HepG2 (cell line): ENCODE data around the gene ADGRG1. TPM values are rescaled to one million over a fixed set of nuclear protein-coding genes. Genes with fewer than 3 reads are reported as not detected.

Source experiments
- ATAC-seq: fragments of 200-7000 bp; cut with Tn5 transposase; 3 replicates; pipeline ENCODE4 v1.9.1; 2020; ENCODE audit warnings: mild to moderate bottlenecking, moderate library complexity
- BruUV-seq: library from RNA; stranded (reverse); fragments of 400-500 nt; replicated peaks from 2 replicates; lab custom pipeline; 2021; lab: Mats Ljungman, UMichigan
- CTCF ChIA-PET: fragments of 300-600 bp; formaldehyde crosslinking; extraction: SDS; loops from one replicate; lab custom pipeline; 2021; ENCODE audit warnings: low total read pairs, inconsistent platforms, low intra/inter-chr PET ratio; lab: Yijun Ruan, JAX
- POLR2A ChIA-PET: fragments of 350-600 bp; sonication (Branson Sonifier 250); formaldehyde crosslinking; loops from one replicate; lab custom pipeline; 2020; ENCODE audit warnings: antibody characterized with exemption, inconsistent platforms; lab: Yijun Ruan, JAX
- DNase-seq: peaks from one replicate; pipeline ENCODE4 v3.0.0-alpha.2; 2015; ENCODE audit warnings: low spot score
- FAIRE-seq: peaks from 3 replicates; lab custom pipeline; 2011; peaks lifted over from hg19 to GRCh38; lab: Jason Lieb, UNC
- H2AFZ ChIP-seq: one replicate; pipeline ENCODE4 v1.6.1; 2011; ENCODE audit warnings: low read length, inconsistent platforms
- H3K27ac ChIP-seq: fragments of 300-600 bp; 3 replicates; pipeline ENCODE4 v1.8.0; 2011; ENCODE audit warnings: mixed run types, mild to moderate bottlenecking, mixed read lengths, low read length, inconsistent platforms; ENCODE audit not compliant: insufficient read depth; ENCODE audit errors: extremely low read length
- H3K27me3 ChIP-seq, 2 experiments: fragments of 200-600 bp in 1 of 2; 2 replicates in 1 of 2; 3 replicates in 1 of 2; pipeline versions ENCODE4 v1.6.0 to v1.8.0; 2011; ENCODE audit warnings: low read length in 2 of 2, mild to moderate bottlenecking in 2 of 2, moderate library complexity in 2 of 2, inconsistent platforms in 1 of 2; ENCODE audit not compliant: insufficient read depth in 2 of 2, control insufficient read depth in 1 of 2
- H3K36me3 ChIP-seq, 2 experiments: fragments of 200-600 bp in 1 of 2; replicated peaks in 1 of 2; 2 replicates in 1 of 2; 3 replicates in 1 of 2; pipeline versions ENCODE4 v1.5.1 to v1.8.0; 2011; ENCODE audit warnings: low read length in 2 of 2, inconsistent platforms in 1 of 2; ENCODE audit not compliant: insufficient read depth in 2 of 2, control insufficient read depth in 1 of 2
- H3K4me1 ChIP-seq: 2 replicates; pipeline ENCODE4 v1.5.1; 2012; ENCODE audit warnings: low read length, inconsistent platforms; ENCODE audit not compliant: insufficient read depth
- H3K4me2 ChIP-seq: 2 replicates; pipeline ENCODE4 v1.6.0; 2011; ENCODE audit warnings: low read depth, low read length, inconsistent platforms
- H3K4me3 ChIP-seq, 3 experiments: fragments of 200-600 bp in 1 of 3; sonication (generic), shearing (Covaris generic) in 1 of 3; replicated peaks in 1 of 3; 2 replicates each; pipeline ENCODE4 v1.5.1; 2011 to 2016; ENCODE audit warnings: low read length in 3 of 3, inconsistent platforms in 2 of 3, low read depth in 2 of 3, mild to moderate bottlenecking in 2 of 3, control low read depth in 1 of 3, mixed read lengths in 1 of 3; ENCODE audit not compliant: insufficient read depth in 1 of 3
- H3K79me2 ChIP-seq: one replicate; pipeline ENCODE4 v1.6.1; 2011; ENCODE audit warnings: low read length, inconsistent platforms; ENCODE audit not compliant: insufficient read depth
- H3K9ac ChIP-seq: 2 replicates; pipeline ENCODE4 v1.6.0; 2011; ENCODE audit warnings: mild to moderate bottlenecking, low read depth, low read length, inconsistent platforms; ENCODE audit not compliant: insufficient read depth
- H3K9me3 ChIP-seq: 2 replicates; pipeline ENCODE4 v1.5.1; 2012; ENCODE audit warnings: mild to moderate bottlenecking, low read length
- H4K20me1 ChIP-seq: 2 replicates; pipeline ENCODE4 v1.6.0; 2011; ENCODE audit warnings: inconsistent platforms, mild to moderate bottlenecking, low read length, moderate library complexity; ENCODE audit not compliant: insufficient read depth
- AKAP8 ChIP-seq: sonication (generic); formaldehyde crosslinking; IDR thresholded peaks from 2 replicates; pipeline ENCODE4 v1.5.1; 2020; ENCODE audit warnings: mild to moderate bottlenecking, missing genetic modification reagents
- GFI1 ChIP-seq: sonication (generic); formaldehyde crosslinking; IDR thresholded peaks from 2 replicates; pipeline ENCODE4 v1.5.0; 2020; ENCODE audit warnings: missing genetic modification reagents, mild to moderate bottlenecking, borderline replicate concordance
- JARID2 ChIP-seq: sonication (generic); formaldehyde crosslinking; IDR thresholded peaks from 2 replicates; pipeline ENCODE4 v1.8.1; 2023; ENCODE audit warnings: missing genetic modification reagents, inconsistent platforms; ENCODE audit not compliant: insufficient replicate concordance
- KMT2B ChIP-seq: IDR thresholded peaks from 2 replicates; pipeline ENCODE4 v1.6.1; 2016; ENCODE audit warnings: missing genetic modification reagents, missing compliant biosample characterization
- ZFX ChIP-seq: sonication (generic); formaldehyde crosslinking; IDR thresholded peaks from 2 replicates; pipeline ENCODE4 v1.4.0; 2020; ENCODE audit warnings: mild to moderate bottlenecking, low read depth, missing genetic modification reagents, moderate library complexity
- ZNF343 ChIP-seq: sonication (generic); formaldehyde crosslinking; IDR thresholded peaks from 2 replicates; pipeline ENCODE4 v1.4.0; 2020; ENCODE audit warnings: mild to moderate bottlenecking, missing genetic modification reagents
- ZNF883 ChIP-seq: sonication (generic); formaldehyde crosslinking; IDR thresholded peaks from 2 replicates; pipeline ENCODE4 v1.5.1; 2020; ENCODE audit warnings: mild to moderate bottlenecking, missing genetic modification reagents; ENCODE audit errors: not compliant biosample characterization
- WGBS: methylation state at CpG from one replicate; pipeline ENCODE4 v1.1.6; 2017; ENCODE audit warnings: low lambda C conversion rate; 5-methylcytosine and 5-hydroxymethylcytosine counted together
- in situ Hi-C: cut with HindIII; loops from 2 replicates; pipeline ENCODE4 v1.10.0; 2017; ENCODE audit warnings: low pct_unique_long_range_greater_than_20kb; ENCODE audit not compliant: extremely low pct_ligation_motif_present
- intact Hi-C: fragments of 100-400 bp; cut with micrococcal nuclease; formaldehyde crosslinking; loops from one replicate; pipeline ENCODE4 v1.10.0; 2022; ENCODE audit not compliant: unreplicated experiment
- polyA plus RNA-seq, 8 experiments: library from polyadenylated mRNA; depleted of rRNA in 3 of 8; stranded (reverse) in 7 of 8; unstranded in 1 of 8; fragments of >200 nt; fragmentation: Illumina TruSeq in 4 of 8; extraction: Trizol in 4 of 8; gene quantifications; 2 replicates each; pipeline versions ENCODE4 v1.2.1 to v1.2.3, GENCODE V29; 2011 to 2016; ENCODE audit warnings: low read depth in 4 of 8, missing spikeins in 1 of 8, mixed read lengths in 1 of 8; ENCODE audit not compliant: insufficient read depth in 1 of 8
- total RNA-seq, 5 experiments: library from RNA; depleted of rRNA; stranded (reverse); fragments of >200 nt; fragmentation: Illumina TruSeq; extraction: Trizol; gene quantifications; 2 replicates each; pipeline ENCODE4 v1.2.3, GENCODE V29; 2016; ENCODE audit warnings: low read depth in 1 of 5
- TF ChIP-seq, protein P1 (sequence below): IDR thresholded peaks from 2 replicates; pipeline ENCODE4 v1.4.0; 2020; ENCODE audit warnings: mild to moderate bottlenecking, missing genetic modification reagents
- TF ChIP-seq, protein P2 (sequence below): sonication (generic); formaldehyde crosslinking; IDR thresholded peaks from 2 replicates; pipeline ENCODE4 v1.4.0; 2020; ENCODE audit warnings: mild to moderate bottlenecking, missing genetic modification reagents

Gene ADGRG1
- total and polyA plus RNA-seq, 2 of the 13 experiments (the other 11 are each of a cell fraction or from before 2014, with no cell fraction given): 2.7 to 5.9 TPM

GRCh38 chr16:57600048-57600835 is 28.2 kb upstream of the ADGRG1 start:
- in situ Hi-C loops: loop anchor here (5.0 kb wide), 2 partner anchors 47 to 127 kb away; no protein-coding TSS in a partner anchor
- FAIRE-seq (peak; percentile 84), ATAC-seq (peak; percentile 99), DNase-seq (peak; percentile 70)
- Histone ChIP-seq H3K79me2 (no peaks in the 10 kb centered on the region), H4K20me1 (no peaks in the 10 kb centered on the region), H3K36me3 (no peaks in the 10 kb centered on the region), H2AFZ (no peak overlapping the region), H3K9me3 (no peaks in the 10 kb centered on the region), H3K9ac (no peak overlapping the region; the same call in 1 of the 2 replicates), H3K27me3 (no peaks in the 10 kb centered on the region), H3K4me3 (no peak overlapping the region; a peak in 1 of 6 replicates), H3K4me1 (peaks cover 9% of the 10 kb centered on the region; the same call in 1 of the 2 replicates), H3K4me2 (peak overlapping the region; percentile 41), H3K27ac (no peak overlapping the region)
- BruUV-seq: no TSS peak
- ChIA-PET CTCF (interaction anchor here (1.2 to 17.5 kb wide), 6 partner anchors 9 to 123 kb away, joined by 3 to 571 read pairs (median 8); partner anchors contain the start of gene ADGRG1), POLR2A (interaction anchor here (0.7 to 1.7 kb wide), 6 partner anchors 9 to 135 kb away, joined by 3 to 10 read pairs (median 4); partner anchors contain the start of gene KATNB1)
- intact Hi-C loops: loop anchor here (1.0 to 2.0 kb wide), 3 partner anchors 9 to 121 kb away; no protein-coding TSS in a partner anchor
- WGBS: 10% methylated on average over 5 of the region's 12 CpGs
- 0 out of 2 replicates have a peak, but pooled peaks have one; percentile 67 for TF ChIP-seq ZNF343
- TF ChIP-seq ZNF883: peak; percentile 47
- TF ChIP-seq KMT2B (CRISPR knock-in tag): 0 out of 2 replicates have a peak, but pooled peaks have one; percentile 57
- TF ChIP-seq, protein P1, sequence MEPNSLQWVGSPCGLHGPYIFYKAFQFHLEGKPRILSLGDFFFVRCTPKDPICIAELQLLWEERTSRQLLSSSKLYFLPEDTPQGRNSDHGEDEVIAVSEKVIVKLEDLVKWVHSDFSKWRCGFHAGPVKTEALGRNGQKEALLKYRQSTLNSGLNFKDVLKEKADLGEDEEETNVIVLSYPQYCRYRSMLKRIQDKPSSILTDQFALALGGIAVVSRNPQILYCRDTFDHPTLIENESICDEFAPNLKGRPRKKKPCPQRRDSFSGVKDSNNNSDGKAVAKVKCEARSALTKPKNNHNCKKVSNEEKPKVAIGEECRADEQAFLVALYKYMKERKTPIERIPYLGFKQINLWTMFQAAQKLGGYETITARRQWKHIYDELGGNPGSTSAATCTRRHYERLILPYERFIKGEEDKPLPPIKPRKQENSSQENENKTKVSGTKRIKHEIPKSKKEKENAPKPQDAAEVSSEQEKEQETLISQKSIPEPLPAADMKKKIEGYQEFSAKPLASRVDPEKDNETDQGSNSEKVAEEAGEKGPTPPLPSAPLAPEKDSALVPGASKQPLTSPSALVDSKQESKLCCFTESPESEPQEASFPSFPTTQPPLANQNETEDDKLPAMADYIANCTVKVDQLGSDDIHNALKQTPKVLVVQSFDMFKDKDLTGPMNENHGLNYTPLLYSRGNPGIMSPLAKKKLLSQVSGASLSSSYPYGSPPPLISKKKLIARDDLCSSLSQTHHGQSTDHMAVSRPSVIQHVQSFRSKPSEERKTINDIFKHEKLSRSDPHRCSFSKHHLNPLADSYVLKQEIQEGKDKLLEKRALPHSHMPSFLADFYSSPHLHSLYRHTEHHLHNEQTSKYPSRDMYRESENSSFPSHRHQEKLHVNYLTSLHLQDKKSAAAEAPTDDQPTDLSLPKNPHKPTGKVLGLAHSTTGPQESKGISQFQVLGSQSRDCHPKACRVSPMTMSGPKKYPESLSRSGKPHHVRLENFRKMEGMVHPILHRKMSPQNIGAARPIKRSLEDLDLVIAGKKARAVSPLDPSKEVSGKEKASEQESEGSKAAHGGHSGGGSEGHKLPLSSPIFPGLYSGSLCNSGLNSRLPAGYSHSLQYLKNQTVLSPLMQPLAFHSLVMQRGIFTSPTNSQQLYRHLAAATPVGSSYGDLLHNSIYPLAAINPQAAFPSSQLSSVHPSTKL (CRISPR knock-in tag): peak; percentile 67
- TF ChIP-seq ZFX (CRISPR knock-in tag): peak; percentile 70; the same call in 1 of the 2 replicates
- peak; percentile 57 for TF ChIP-seq JARID2 (CRISPR knock-in tag)
- TF ChIP-seq AKAP8 (CRISPR knock-in tag): no peak
- TF ChIP-seq, protein P2, sequence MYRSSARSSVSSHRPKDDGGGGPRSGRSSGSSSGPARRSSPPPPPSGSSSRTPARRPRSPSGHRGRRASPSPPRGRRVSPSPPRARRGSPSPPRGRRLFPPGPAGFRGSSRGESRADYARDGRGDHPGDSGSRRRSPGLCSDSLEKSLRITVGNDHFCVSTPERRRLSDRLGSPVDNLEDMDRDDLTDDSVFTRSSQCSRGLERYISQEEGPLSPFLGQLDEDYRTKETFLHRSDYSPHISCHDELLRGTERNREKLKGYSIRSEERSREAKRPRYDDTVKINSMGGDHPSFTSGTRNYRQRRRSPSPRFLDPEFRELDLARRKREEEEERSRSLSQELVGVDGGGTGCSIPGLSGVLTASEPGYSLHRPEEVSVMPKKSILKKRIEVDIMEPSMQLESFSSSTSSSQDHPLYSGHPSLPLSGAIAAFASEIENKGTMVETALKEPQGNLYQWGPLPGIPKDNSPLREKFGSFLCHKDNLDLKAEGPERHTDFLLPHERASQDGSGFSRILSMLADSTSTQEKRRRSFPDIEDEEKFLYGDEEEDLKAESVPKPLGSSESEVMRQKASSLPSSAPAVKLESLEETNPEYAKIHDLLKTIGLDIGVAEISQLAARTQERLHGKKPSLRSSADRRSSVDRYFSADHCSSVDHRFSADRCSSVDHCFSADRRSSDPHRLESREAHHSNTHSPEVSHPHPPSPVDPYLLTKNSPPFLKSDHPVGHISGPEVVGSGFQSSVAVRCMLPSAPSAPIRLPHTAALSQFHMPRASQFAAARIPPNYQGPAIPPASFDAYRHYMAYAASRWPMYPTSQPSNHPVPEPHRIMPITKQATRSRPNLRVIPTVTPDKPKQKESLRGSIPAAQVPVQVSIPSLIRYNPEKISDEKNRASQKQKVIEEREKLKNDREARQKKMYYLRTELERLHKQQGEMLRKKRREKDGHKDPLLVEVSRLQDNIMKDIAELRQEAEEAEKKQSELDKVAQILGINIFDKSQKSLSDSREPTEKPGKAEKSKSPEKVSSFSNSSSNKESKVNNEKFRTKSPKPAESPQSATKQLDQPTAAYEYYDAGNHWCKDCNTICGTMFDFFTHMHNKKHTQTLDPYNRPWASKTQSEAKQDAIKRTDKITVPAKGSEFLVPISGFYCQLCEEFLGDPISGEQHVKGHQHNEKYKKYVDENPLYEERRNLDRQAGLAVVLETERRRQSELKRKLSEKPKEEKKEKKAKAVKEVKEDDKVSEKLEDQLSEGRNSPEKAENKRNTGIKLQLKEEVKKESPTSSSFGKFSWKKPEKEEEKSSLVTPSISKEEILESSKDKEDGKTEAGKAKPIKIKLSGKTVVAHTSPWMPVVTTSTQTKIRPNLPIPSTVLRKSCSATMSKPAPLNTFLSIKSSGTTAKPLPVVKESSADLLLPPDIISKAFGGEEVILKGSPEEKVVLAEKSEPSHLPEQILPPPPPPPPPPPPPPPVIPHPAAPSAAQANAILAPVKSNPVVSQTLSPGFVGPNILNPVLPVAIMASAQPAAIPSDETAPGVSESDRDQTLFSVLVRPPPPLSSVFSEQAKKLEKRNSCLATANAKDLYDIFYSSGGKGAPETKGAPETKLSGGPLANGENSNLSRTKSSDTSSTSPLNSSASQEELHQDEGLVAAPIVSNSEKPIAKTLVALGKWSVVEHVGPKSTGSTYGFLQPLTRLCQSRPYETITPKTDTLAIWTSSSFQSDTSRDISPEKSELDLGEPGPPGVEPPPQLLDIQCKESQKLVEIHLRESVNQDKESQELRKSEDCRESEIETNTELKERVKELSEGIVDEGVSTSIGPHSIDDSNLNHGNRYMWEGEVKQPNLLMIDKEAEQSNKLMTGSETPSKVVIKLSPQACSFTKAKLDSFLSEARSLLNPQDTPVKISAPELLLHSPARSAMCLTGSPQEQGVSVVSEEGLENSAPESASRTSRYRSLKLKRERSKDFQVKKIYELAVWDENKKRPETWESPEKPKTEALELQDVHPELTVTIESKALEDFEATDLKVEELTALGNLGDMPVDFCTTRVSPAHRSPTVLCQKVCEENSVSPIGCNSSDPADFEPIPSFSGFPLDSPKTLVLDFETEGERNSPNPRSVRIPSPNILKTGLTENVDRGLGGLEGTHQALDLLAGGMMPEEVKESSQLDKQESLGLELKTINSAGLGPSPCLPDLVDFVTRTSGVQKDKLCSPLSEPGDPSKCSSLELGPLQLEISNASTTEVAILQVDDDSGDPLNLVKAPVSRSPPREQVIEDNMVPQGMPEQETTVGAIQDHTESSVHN (CRISPR knock-in tag): 0 out of 2 replicates have a peak, but pooled peaks have one; percentile 82
- no peak for TF ChIP-seq GFI1
